Measurements from ENCODE around the gene SPAG6.
"Not testable (repeated sequence)": the region's sequence is repeated elsewhere in the genome, so short reads cannot be mapped to it uniquely, and the experiment has no call there.

The SPAG6 gene

DNA sequence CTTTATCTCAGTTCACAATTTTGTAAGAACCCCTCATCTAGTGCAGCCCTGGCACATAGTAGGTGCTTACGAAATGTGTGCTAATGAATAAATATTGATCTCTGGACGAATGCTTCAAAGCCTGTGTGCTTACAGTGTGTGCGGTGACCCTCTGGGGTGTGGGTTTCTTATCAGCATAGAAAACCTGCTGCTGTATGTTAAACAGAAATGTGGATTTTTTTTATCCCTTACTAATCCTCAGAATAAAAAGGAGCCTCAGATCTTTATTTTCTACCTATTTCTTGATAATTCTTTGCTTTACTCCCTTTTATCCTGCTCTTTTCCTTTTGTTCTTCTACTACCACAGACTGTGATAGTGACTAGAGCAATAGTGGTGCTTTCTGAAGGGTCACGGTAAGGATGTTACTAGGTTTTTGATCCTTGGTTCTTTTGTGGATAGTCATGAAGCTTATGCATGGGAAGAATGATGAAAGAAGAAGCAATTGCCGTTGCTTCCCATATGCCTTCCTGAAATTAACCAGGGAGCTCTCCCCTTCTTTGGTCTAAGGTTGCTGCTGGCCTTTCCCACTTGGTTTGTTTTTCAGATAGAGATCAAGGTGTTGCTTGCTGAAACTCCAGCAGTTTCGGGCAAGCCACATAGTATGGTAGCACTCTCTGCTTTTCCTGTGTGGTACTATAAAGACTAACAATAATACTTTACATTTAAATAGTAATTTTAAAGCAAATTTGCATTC is 44.7 kb downstream of the SPAG6 start:
- Histone ChIP-seq H3K9me3 (ENCODE audit: control insufficient read depth in 1 of 2, low read length in 2 of 2) (no peaks in the 10 kb centered on the region), H3K27ac (ENCODE audit: low read length) (no peak overlapping the region), H3K4me1 (ENCODE audit: control insufficient read depth in 1 of 2, insufficient read depth in 2 of 2, low read length in 2 of 2) (no peaks in the 10 kb centered on the region), H3K4me3 (ENCODE audit: low read depth in 1 of 2, low read length in 2 of 2) (no peak overlapping the region), H3K27me3 (ENCODE audit: low read depth, low read length) (no peaks in the 10 kb centered on the region), H3K36me3 (ENCODE audit: control insufficient read depth in 1 of 2, insufficient read depth in 2 of 2, low read length in 2 of 2) (no peaks in the 10 kb centered on the region)

DNA sequence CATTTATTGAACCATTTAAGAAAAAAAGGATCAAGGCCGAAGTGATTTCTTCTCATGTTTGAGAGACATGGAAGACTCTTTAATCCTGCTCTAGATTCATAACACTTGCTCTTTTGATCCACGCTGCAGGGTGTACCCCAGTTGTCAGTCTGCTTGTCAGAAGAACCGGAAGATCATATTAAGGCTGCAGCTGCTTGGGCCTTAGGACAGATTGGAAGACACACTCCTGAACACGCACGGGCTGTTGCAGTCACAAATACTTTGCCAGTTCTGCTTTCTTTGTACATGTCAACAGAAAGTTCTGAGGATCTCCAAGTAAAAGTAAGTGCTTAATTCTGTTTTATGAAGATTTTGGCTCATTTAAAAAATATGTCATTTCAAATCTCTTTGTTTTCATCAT is 46.3 kb downstream of the SPAG6 start:
- H3K9me3 ChIP-seq (ENCODE audit: control insufficient read depth in 1 of 2, low read length in 2 of 2): no peaks in the 10 kb centered on the region
- no peaks in the 10 kb centered on the region for H3K4me1 ChIP-seq (ENCODE audit: control insufficient read depth in 1 of 2, insufficient read depth in 2 of 2, low read length in 2 of 2)
- H3K27ac ChIP-seq (ENCODE audit: low read length): no peak overlapping the region
- H3K36me3 ChIP-seq (ENCODE audit: control insufficient read depth in 1 of 2, insufficient read depth in 2 of 2, low read length in 2 of 2): no peaks in the 10 kb centered on the region
- H3K27me3 ChIP-seq (ENCODE audit: low read depth, low read length): no peaks in the 10 kb centered on the region
- H3K4me3 ChIP-seq (ENCODE audit: low read depth in 1 of 2, low read length in 2 of 2): no peak overlapping the region

DNA sequence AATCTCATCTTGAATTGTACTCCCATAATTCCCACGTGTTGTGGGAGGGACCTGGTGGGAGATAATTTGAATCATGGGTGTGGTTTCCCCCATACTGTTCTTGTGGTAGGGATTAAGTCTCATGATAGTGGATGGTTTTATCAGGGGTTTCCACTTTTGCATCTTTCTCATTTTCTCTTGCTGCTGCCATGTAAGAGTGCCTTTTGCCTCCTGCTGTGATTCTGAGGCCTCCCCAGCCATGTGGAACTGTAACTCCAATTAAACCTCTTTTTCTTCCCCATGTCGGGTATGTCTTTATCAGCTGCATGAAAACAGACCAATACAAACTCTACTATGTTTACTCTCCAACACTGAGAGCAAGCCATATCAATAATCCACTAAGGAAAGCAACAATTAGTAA is 50.9 kb downstream of the SPAG6 start:
- H3K36me3 ChIP-seq (ENCODE audit: control insufficient read depth in 1 of 2, insufficient read depth in 2 of 2, low read length in 2 of 2); H3K4me3 ChIP-seq (ENCODE audit: low read depth in 1 of 2, low read length in 2 of 2); H3K27ac ChIP-seq (ENCODE audit: low read length); H3K4me1 ChIP-seq (ENCODE audit: control insufficient read depth in 1 of 2, insufficient read depth in 2 of 2, low read length in 2 of 2); H3K9me3 ChIP-seq (ENCODE audit: control insufficient read depth in 1 of 2, low read length in 2 of 2); H3K27me3 ChIP-seq (ENCODE audit: low read depth, low read length): not testable (repeated sequence)

DNA sequence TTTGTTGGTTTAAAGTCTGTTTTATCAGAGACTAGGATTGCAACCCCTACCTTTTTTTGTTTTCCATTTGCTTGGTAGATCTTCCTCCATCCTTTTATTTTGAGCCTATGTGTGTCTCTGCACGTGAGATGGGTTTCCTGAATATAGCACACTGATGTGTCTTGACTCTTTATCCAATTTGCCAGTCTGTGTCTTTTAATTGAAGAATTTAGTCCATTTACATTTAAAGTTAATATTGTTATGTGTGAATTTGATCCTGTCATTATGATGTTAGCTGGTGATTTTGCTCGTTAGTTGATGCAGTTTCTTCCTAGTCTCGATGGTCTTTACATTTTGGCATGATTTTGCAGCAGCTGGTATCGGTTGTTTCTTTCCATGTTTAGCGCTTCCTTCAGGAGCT is 61.6 kb downstream of the SPAG6 start:
- not testable (repeated sequence) for H3K27me3 ChIP-seq (ENCODE audit: low read depth, low read length)

DNA sequence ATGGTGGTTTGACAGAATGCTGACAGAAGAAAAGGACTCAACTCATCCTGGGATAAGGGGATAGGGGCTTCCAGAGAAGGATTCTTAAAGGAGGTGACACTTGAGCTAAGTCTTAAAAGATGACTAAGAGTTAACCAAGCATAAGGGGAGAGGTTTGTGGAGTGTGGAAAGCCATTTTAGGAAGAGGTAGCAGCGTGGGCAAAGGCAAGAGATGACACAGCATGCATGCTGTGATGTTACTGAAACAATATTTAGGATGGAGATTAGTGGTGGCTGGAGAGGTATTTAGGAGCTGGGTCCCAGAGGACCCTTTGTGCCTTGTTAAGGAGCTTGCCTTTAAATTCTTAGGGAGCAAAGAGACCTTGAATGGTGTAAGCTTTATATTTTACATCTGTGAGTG is 65.1 kb downstream of the SPAG6 start:
- no peaks in the 10 kb centered on the region for H3K36me3 ChIP-seq (ENCODE audit: control insufficient read depth in 1 of 2, insufficient read depth in 2 of 2, low read length in 2 of 2)
- H3K4me1 ChIP-seq (ENCODE audit: control insufficient read depth in 1 of 2, insufficient read depth in 2 of 2, low read length in 2 of 2): no peaks in the 10 kb centered on the region
- no peak overlapping the region for H3K4me3 ChIP-seq (ENCODE audit: low read depth in 1 of 2, low read length in 2 of 2)
- H3K27me3 ChIP-seq (ENCODE audit: low read depth, low read length): no peaks in the 10 kb centered on the region
- no peaks in the 10 kb centered on the region for H3K9me3 ChIP-seq (ENCODE audit: control insufficient read depth in 1 of 2, low read length in 2 of 2)
- no peak overlapping the region for H3K27ac ChIP-seq (ENCODE audit: low read length)

More for the DNA sequence above, 61.6 kb downstream of the SPAG6 start:
- H3K27ac ChIP-seq (ENCODE audit: low read length); H3K36me3 ChIP-seq (ENCODE audit: control insufficient read depth in 1 of 2, insufficient read depth in 2 of 2, low read length in 2 of 2); H3K4me3 ChIP-seq (ENCODE audit: low read depth in 1 of 2, low read length in 2 of 2); H3K9me3 ChIP-seq (ENCODE audit: control insufficient read depth in 1 of 2, low read length in 2 of 2); H3K4me1 ChIP-seq (ENCODE audit: control insufficient read depth in 1 of 2, insufficient read depth in 2 of 2, low read length in 2 of 2): not testable (repeated sequence)

DNA sequence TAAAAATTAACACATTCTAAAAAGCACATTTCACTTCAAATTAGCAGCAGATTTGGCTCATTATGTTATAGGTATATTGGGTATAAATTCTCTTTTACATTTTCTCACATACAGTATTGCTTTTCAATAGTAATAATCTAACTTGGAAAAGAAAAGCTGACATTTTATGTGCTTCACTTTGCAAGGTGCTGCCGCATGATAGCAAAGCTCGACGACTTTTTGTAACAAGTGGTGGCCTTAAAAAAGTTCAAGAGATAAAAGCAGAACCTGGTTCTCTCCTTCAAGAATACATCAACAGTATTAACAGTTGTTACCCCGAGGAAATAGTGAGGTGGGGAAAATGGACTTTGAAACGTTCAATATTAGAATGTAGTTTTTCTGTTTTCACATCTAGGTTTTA is 65.5 kb downstream of the SPAG6 start:
- no peaks in the 10 kb centered on the region for H3K9me3 ChIP-seq (ENCODE audit: control insufficient read depth in 1 of 2, low read length in 2 of 2)
- no peaks in the 10 kb centered on the region for H3K4me1 ChIP-seq (ENCODE audit: control insufficient read depth in 1 of 2, insufficient read depth in 2 of 2, low read length in 2 of 2)
- H3K36me3 ChIP-seq (ENCODE audit: control insufficient read depth in 1 of 2, insufficient read depth in 2 of 2, low read length in 2 of 2): no peaks in the 10 kb centered on the region
- H3K27me3 ChIP-seq (ENCODE audit: low read depth, low read length): no peaks in the 10 kb centered on the region
- no peak overlapping the region for H3K4me3 ChIP-seq (ENCODE audit: low read depth in 1 of 2, low read length in 2 of 2)
- no peak overlapping the region for H3K27ac ChIP-seq (ENCODE audit: low read length)

DNA sequence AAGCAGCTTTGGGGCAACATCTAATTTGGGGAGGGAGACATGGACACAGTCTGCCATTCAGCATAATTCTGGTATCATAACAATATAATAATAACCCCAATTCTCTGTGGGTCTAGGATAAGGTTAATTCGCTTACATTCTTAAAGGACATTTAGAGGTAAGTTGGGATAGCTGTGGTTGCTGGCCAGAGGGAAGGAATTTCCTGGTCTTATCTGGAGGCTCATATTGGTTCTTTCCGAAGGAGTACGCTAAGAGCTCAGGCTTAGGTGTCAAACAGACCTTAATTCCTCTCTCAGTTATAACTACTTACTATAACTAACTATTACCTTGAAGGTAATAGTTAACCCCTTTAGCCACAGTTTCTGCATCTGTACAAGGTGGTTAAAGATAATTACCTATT is 68.8 kb downstream of the SPAG6 start:
- Histone ChIP-seq H3K4me1 (ENCODE audit: control insufficient read depth in 1 of 2, insufficient read depth in 2 of 2, low read length in 2 of 2) (no peaks in the 10 kb centered on the region), H3K9me3 (ENCODE audit: control insufficient read depth in 1 of 2, low read length in 2 of 2) (no peaks in the 10 kb centered on the region), H3K36me3 (ENCODE audit: control insufficient read depth in 1 of 2, insufficient read depth in 2 of 2, low read length in 2 of 2) (no peaks in the 10 kb centered on the region), H3K27ac (ENCODE audit: low read length) (no peak overlapping the region), H3K4me3 (ENCODE audit: low read depth in 1 of 2, low read length in 2 of 2) (no peak overlapping the region), H3K27me3 (ENCODE audit: low read depth, low read length) (no peaks in the 10 kb centered on the region)

DNA sequence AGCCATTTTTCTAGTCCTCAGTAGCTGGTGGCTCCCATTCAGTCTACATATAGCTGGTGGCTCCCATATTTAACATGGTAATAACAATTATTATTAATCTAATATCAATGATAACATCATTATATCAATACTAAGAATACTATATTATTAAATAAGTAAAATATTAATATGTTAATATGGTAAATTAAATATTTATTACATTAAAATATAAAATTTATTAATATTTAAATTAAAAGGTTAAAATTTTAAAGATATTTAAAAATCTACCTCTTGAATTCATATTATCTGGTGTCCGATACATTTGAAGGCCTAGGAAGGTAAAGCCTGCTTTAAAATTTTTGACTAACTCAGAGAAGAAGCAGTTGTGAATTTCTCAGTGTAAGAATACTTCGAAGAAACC is 69.8 kb downstream of the SPAG6 start:
- Histone ChIP-seq H3K27ac (ENCODE audit: low read length) (no peak overlapping the region), H3K4me3 (ENCODE audit: low read depth in 1 of 2, low read length in 2 of 2) (no peak overlapping the region), H3K27me3 (ENCODE audit: low read depth, low read length) (no peaks in the 10 kb centered on the region), H3K36me3 (ENCODE audit: control insufficient read depth in 1 of 2, insufficient read depth in 2 of 2, low read length in 2 of 2) (no peaks in the 10 kb centered on the region), H3K9me3 (ENCODE audit: control insufficient read depth in 1 of 2, low read length in 2 of 2) (no peaks in the 10 kb centered on the region), H3K4me1 (ENCODE audit: control insufficient read depth in 1 of 2, insufficient read depth in 2 of 2, low read length in 2 of 2) (no peaks in the 10 kb centered on the region)

DNA sequence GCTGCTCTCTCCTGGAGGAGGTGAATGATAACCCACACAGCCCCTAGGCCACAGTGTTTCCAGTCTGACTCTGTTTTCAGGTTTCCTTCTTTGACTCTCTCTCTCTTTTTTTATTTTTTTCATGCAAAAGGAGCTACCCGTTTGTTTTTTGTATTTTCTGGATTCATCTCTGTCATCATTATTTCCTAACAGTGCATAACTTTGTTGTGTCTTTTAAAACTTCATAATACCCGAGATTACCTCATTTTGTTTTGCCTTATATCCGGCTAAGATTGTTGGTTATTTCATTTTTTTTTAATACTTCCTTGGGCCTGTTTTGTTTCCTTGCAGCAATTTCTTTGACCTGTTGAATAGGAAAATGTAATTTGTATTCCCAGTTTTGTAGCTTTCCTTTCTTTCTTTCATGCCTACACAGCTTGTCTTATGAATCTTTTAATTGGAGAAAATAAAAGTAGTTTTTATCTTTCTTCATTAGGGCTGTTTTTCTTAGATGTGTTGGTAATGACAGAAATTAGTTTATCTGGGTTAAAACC is 72.5 kb downstream of the SPAG6 start:
- H3K4me3 ChIP-seq (ENCODE audit: low read depth in 1 of 2, low read length in 2 of 2): no peak overlapping the region
- H3K9me3 ChIP-seq (ENCODE audit: control insufficient read depth in 1 of 2, low read length in 2 of 2): no peaks in the 10 kb centered on the region
- H3K27me3 ChIP-seq (ENCODE audit: low read depth, low read length): no peaks in the 10 kb centered on the region
- no peaks in the 10 kb centered on the region for H3K36me3 ChIP-seq (ENCODE audit: control insufficient read depth in 1 of 2, insufficient read depth in 2 of 2, low read length in 2 of 2)
- H3K4me1 ChIP-seq (ENCODE audit: control insufficient read depth in 1 of 2, insufficient read depth in 2 of 2, low read length in 2 of 2): no peaks in the 10 kb centered on the region
- no peak overlapping the region for H3K27ac ChIP-seq (ENCODE audit: low read length)

DNA sequence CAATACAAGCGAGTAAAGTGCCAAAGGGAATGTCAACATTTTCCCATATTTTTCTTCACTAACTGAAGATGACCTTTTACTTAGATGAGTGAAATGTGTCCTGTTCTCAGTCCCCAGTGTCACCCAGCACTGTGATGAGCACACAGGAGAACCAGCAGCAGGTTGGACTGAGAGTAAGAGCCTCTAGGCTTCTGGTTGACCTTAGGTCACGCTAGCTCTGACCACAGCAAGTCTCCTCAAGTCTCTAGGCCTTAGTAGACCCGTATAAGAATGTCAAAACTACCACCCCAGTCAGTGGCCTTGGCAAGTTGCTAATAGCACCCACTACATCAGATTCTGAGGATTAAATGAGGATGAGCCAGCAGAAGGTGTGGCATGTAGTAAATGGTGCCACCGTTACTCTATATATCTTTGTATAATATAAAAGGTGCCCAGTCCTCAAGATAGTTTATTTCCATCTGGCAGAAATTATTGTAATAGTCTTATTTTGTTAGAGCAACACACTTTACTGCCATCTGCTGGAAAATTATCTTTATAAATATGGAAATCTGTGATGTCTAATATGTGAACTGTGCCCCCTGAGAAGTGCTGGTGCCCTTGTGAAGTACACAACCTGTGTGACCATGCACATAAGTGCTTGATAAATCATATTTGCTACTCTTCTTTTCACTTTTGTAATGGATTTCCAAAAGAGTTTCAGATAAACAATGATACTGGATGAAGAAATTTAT is 75.7 kb downstream of the SPAG6 start:
- Histone ChIP-seq H3K9me3 (ENCODE audit: control insufficient read depth in 1 of 2, low read length in 2 of 2) (no peaks in the 10 kb centered on the region), H3K27ac (ENCODE audit: low read length) (no peak overlapping the region), H3K4me1 (ENCODE audit: control insufficient read depth in 1 of 2, insufficient read depth in 2 of 2, low read length in 2 of 2) (no peaks in the 10 kb centered on the region), H3K36me3 (ENCODE audit: control insufficient read depth in 1 of 2, insufficient read depth in 2 of 2, low read length in 2 of 2) (no peaks in the 10 kb centered on the region), H3K27me3 (ENCODE audit: low read depth, low read length) (no peaks in the 10 kb centered on the region), H3K4me3 (ENCODE audit: low read depth in 1 of 2, low read length in 2 of 2) (no peak overlapping the region)

DNA sequence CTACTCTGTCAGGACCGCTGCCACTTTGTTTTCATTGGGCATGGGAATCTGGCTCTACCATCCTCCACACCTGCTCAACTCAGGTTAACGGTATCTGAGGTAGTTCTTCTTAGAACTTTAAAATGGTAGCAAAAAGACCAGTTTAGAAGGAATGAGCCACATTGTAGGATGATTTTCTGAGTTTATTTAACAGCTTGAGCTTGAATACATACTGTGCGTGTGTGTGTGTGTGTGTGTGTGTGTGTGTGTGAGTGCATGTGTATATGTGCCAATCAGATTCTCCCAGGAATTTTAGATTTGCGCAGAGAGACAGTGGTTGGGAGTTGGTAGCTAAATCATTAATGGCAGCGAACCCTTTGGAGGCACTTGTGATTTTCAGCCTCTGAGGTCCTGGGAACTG is 81.4 kb downstream of the SPAG6 start:
- Histone ChIP-seq H3K27me3 (ENCODE audit: low read depth, low read length) (no peaks in the 10 kb centered on the region), H3K4me3 (ENCODE audit: low read depth in 1 of 2, low read length in 2 of 2) (no peak overlapping the region)

More for the DNA sequence above, 81.4 kb downstream of the SPAG6 start:
- Histone ChIP-seq H3K9me3 (ENCODE audit: control insufficient read depth in 1 of 2, low read length in 2 of 2) (no peaks in the 10 kb centered on the region), H3K36me3 (ENCODE audit: control insufficient read depth in 1 of 2, insufficient read depth in 2 of 2, low read length in 2 of 2) (no peaks in the 10 kb centered on the region), H3K4me1 (ENCODE audit: control insufficient read depth in 1 of 2, insufficient read depth in 2 of 2, low read length in 2 of 2) (peaks cover 3 to 5% of the 10 kb centered on the region in 2 donors), H3K27ac (ENCODE audit: low read length) (no peak overlapping the region)

Measured in muscle layer of duodenum (tissue), 2 donors.